ENCODE measurements around the gene PXN.

GRCh38 chr12:120278137-120279069 lies 12.9 kb upstream of the PXN start:
- TF ChIP-seq GATA3 (IDR thresholded peaks at IDR 0.05; ENCODE audit: low read depth, low read length) (no peak), GATA2 (IDR thresholded peaks at IDR 0.05; ENCODE audit: low read depth, low read length) (no peak)

Measured in SH-SY5Y (cell line).